ENCODE results near the gene COBL. TPM values are rescaled to one million over a fixed set of nuclear protein-coding genes. Genes with fewer than 3 reads are reported as not detected.

Gene COBL
- total RNA-seq, 4 donors from 2014 or later: 1.1 to 27.7 (median 15.2) TPM

- DNase-seq (ENCODE audit: low spot score): no peak
- ATAC-seq (ENCODE audit: low FRiP score): no peak
- no peak for TF ChIP-seq CTCF (IDR thresholded peaks at IDR 0.05)
These were observed 86.3 kb downstream of the COBL start for GRCh38 chr7:51230324-51230625.

- DNase-seq (ENCODE audit: low spot score): no peak
- ATAC-seq (ENCODE audit: low FRiP score): no peak
These were observed 86.8 kb downstream of the COBL start for GRCh38 chr7:51229620-51230323.

DNA sequence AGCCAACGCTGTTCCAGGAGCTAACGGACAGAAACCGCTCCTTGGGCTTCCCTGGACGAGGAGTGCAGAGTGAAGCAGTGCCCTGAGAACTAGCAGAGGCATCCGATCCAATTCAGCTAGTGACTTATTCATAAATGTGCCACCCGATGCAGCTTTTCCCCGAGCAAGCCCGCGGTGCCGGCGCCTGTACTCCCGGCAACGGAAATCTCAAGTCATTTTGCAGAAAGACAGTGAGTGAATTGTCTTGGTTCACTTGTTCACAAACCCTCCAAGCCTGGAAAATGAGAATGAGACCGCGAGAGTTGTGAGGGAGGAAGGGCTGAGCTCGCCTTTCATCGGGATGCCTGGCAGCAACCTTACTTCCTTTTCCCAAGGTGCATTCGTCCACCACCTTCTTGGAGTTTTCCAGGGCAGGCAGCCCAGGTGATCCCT lies 87.5 kb downstream of the COBL start:
- DNase-seq (ENCODE audit: low spot score) (no peak), ATAC-seq (ENCODE audit: low FRiP score) (no peak)

More at GRCh38 chr7:51229620-51230323, 86.8 kb downstream of the COBL start:
- TF ChIP-seq CTCF (IDR thresholded peaks at IDR 0.05): no peak

DNA sequence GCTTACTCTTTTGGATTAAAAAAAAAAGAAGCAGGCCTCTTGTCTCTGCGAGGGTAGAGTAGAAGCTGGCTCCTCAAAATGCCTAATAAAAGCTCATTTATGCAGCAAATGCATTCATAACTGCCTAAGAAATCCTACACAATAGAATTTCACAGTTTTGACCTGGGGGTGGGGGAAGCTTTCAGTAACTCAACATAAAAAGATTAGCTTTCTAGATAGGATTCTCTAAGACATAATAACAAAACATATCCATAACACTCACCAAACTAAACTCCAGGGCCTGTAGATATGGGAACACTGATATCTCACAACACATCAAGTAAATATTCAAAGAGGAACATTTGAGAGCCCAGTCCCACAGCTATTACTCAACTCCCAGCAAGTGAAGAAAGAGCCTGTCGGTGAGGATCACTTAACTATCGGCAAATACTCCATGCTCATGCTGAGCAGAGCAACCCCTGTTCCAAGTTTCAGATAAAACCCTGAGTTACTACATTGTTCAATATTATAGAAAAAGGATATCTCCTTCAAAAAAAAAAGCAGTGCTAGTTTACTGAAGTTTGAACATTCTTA lies 88.1 kb downstream of the COBL start:
- no peak for TF ChIP-seq CTCF (IDR thresholded peaks at IDR 0.05)
- no peak for DNase-seq (ENCODE audit: low spot score)
- ATAC-seq (ENCODE audit: low FRiP score): peak; percentile 49

More for the DNA sequence above, 87.5 kb downstream of the COBL start:
- no peak for TF ChIP-seq CTCF (IDR thresholded peaks at IDR 0.05)

DNA sequence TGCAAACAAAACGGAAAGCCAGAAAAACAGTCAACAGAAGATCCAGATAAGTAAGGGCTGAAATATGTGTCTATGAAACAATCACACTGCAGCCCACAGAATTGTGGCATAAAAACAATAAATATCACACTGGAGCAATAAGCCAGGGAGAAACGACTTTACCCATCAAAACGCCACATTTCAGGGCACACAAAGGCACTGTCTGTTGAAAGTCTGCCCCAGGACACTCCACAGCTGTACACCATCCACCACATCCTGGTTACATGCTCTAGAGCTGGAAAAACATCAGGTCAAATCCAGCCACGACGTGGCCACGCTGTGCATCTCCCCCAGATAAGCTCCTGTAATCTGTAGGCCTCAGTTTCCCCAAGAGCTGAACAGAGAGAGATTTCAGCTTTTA lies 88.7 kb downstream of the COBL start:
- DNase-seq (ENCODE audit: low spot score) (no peak), ATAC-seq (ENCODE audit: low FRiP score) (no peak)
- no peak for TF ChIP-seq CTCF (IDR thresholded peaks at IDR 0.05)

DNA sequence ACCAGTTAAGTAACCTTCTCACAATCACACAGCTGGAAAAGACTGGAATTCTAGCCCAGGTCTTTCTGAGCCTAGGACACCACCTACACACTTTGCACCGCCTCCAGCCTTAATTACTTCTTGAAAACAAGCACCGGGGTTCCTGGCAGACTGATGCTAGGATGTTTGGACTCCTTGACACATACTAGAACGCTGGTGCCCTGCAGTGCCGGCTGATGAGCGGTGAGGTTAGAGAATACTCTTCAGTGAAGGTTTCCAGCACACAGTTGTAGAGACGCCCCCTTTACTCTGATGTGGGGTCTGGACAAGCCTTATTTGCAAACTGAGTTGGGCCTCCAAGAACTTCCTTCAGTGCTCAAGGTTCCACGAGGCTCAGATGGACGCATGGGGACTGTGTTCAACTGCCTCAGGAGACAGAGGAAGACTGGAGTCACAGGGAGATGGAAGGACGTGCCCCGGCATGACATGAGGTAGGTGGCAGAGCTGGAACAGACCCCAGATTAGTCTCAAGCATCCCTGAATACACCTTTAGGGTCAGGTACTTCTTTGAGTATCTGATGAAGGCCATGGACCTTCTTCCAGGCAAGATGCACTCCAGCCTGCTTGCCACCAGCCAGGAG lies 89.6 kb downstream of the COBL start:
- ATAC-seq (ENCODE audit: low FRiP score): no peak

More for the DNA sequence above, 89.6 kb downstream of the COBL start:
- no peak for DNase-seq (ENCODE audit: low spot score)
- no peak for TF ChIP-seq CTCF (IDR thresholded peaks at IDR 0.05)

All from omental fat pad (tissue), 4 donors.